Adrenal gland (tissue), 5 donors: ENCODE measurements around the gene BRIP1.

Source experiments
- CTCF ChIP-seq, 6 experiments: fragments of 450-650 bp in 4 of 6; fragments of 200-600 bp in 2 of 6; sonication (generic) in 1 of 6; IDR thresholded peaks; 1 replicate in 5 of 6; 2 replicates in 1 of 6; pipeline versions ENCODE4 v1.5.1 to v1.8.0; 2016 to 2021; ENCODE audit warnings: antibody characterized with exemption in 6 of 6, mild to moderate bottlenecking in 2 of 6, moderate library complexity in 1 of 6
- POLR2A ChIP-seq, 2 donors: fragments of 450-650 bp; IDR thresholded peaks; one replicate each; pipeline ENCODE4 v1.6.1; 2017; ENCODE audit warnings: antibody characterized with exemption in 2 of 2, mild to moderate bottlenecking in 2 of 2, moderate library complexity in 1 of 2
- donor health status: DM: no; HTN: no; CAD: no.

- TF ChIP-seq CTCF (IDR thresholded peaks at IDR 0.05) (no peak), POLR2A (IDR thresholded peaks at IDR 0.05) (no peak)
Observed at GRCh38 chr17:61903251-61903650, 39.9 kb upstream of the BRIP1 start.
